ENCODE measurements around the gene CORT. TPM values are rescaled to one million over a fixed set of nuclear protein-coding genes. Genes with fewer than 3 reads are reported as not detected.

The CORT gene
- total and polyA plus RNA-seq, 9 donors = 0.11 to 0.51 (median 0.42) TPM; not detected in 4

- TF ChIP-seq EP300 (IDR thresholded peaks at IDR 0.05) = no peak
- no peak for TF ChIP-seq POLR2A (IDR thresholded peaks at IDR 0.05)
- no peak for TF ChIP-seq CTCF (IDR thresholded peaks at IDR 0.05)
- Histone ChIP-seq H3K4me1 (ENCODE audit: insufficient read depth) (peaks cover 2% of the 10 kb centered on the region), H3K36me3 (no peaks in the 10 kb centered on the region), H3K9me3 (no peaks in the 10 kb centered on the region), H3K4me3 (no peak overlapping the region), H3K27me3 (no peaks in the 10 kb centered on the region), H3K27ac (no peak overlapping the region)
- intact Hi-C loops (cut with DNase I) = no loop called here
- DNase-seq = no peak
- 80 to 91% (median 84%) methylated on average over 2 of the region's 2 CpGs for WGBS, 3 donors
These were observed 30.8 kb downstream of the CORT start for GRCh38 chr1:10480614-10481013.

GRCh38 chr1:10484521-10484920, 34.7 kb downstream of the CORT start:
- Histone ChIP-seq H3K27me3 (no peaks in the 10 kb centered on the region), H3K4me1 (ENCODE audit: insufficient read depth) (no peaks in the 10 kb centered on the region), H3K4me3 (no peak overlapping the region), H3K27ac (no peak overlapping the region), H3K9me3 (no peaks in the 10 kb centered on the region), H3K36me3 (no peaks in the 10 kb centered on the region)
- intact Hi-C loops (cut with DNase I) = no loop called here
- no peak for TF ChIP-seq POLR2A (IDR thresholded peaks at IDR 0.05)
- no peak for TF ChIP-seq EP300 (IDR thresholded peaks at IDR 0.05)
- no peak for TF ChIP-seq CTCF (IDR thresholded peaks at IDR 0.05)
- WGBS, 3 donors = 91 to 93% (median 93%) methylated on average over 6 of the region's 6 CpGs
- no peak for DNase-seq

GRCh38 chr1:10489291-10490055, 39.6 kb downstream of the CORT start:
- no peak for DNase-seq

GRCh38 chr1:10490286-10490970, 40.6 kb downstream of the CORT start:
- Histone ChIP-seq H3K27me3 (no peaks in the 10 kb centered on the region), H3K9me3 (no peaks in the 10 kb centered on the region), H3K4me3 (no peak overlapping the region), H3K36me3 (no peaks in the 10 kb centered on the region), H3K27ac (no peak overlapping the region), H3K4me1 (ENCODE audit: insufficient read depth) (peaks cover 2% of the 10 kb centered on the region)
- intact Hi-C loops (cut with DNase I) = no loop called here
- no peak for DNase-seq
- TF ChIP-seq POLR2A (IDR thresholded peaks at IDR 0.05) = no peak
- no peak for TF ChIP-seq EP300 (IDR thresholded peaks at IDR 0.05)
- TF ChIP-seq CTCF (IDR thresholded peaks at IDR 0.05) = no peak
- WGBS, 3 donors = 64 to 82% (median 67%) methylated on average over 12 of the region's 12 CpGs

More at GRCh38 chr1:10489291-10490055, 39.6 kb downstream of the CORT start:
- Histone ChIP-seq H3K9me3 (no peaks in the 10 kb centered on the region), H3K4me1 (ENCODE audit: insufficient read depth) (no peaks in the 10 kb centered on the region), H3K27me3 (no peaks in the 10 kb centered on the region), H3K4me3 (no peak overlapping the region), H3K36me3 (no peaks in the 10 kb centered on the region), H3K27ac (no peak overlapping the region)
- 46 to 51% (median 48%) methylated on average over 4 of the region's 4 CpGs for WGBS, 3 donors
- TF ChIP-seq POLR2A (IDR thresholded peaks at IDR 0.05) (no peak), CTCF (IDR thresholded peaks at IDR 0.05) (no peak), EP300 (IDR thresholded peaks at IDR 0.05) (no peak)
- intact Hi-C loops (cut with DNase I) = no loop called here
